Muscle of back (tissue), 11 donors: ENCODE data around the gene DIDO1. TPM values are rescaled to one million over a fixed set of nuclear protein-coding genes. Genes with fewer than 3 reads are reported as not detected.
A peak's percentile ranks its signal among the peaks of the same experiment; 100 is the strongest.

Experiments
- DNase-seq, 3 donors: peaks; one replicate each; pipeline versions ENCODE4 v3.0.0 to v3.0.0-alpha.2; 2013
- polyA plus RNA-seq, 10 donors: library from polyadenylated mRNA; unstranded; fragments of 120-200 nt; gene quantifications; one replicate each; pipeline ENCODE4 v1.2.1, GENCODE V29; 2013; ENCODE audit not compliant: insufficient read length in 10 of 10

The DIDO1 gene
- polyA plus RNA-seq, 10 donors, result 32.9 to 42.2 (median 35.2) TPM

DNA sequence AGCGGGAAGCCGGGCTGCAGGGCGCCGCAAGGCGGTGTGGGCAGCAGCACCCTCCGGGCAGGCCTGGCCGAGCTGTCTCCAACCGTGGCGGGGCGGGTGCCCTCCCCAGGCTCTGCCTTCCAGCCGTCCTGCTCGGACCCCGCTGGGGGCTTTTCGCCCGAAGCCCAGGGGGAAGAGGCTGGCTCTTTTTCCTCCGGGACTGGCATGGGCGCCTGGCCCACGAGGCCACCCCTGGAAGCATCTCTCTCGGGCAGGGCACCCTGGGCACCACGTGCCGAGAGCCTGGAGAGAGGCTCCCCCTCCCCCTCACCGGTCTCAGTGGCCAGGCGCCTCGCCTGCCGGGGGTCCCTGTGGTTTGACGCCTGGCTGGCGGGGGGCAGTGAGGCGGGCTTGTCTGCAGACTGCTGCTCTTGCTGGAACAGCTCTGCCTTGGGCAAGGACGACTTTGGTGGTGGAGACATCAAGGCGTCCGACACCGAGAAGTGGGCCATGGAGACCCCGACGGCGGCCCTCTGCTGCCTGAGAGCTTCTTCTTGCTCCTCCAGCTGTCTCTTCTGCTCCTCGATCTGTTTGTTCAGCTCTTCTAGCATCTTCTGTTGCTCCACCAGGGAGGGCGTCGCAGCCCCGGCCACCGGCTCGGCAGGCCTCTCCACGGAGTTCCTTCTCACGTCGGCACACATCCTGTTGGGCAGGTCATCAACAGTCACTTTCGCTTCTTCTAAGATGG, 45.2 kb downstream of the DIDO1 start:
- DNase-seq, result no peak

DNA sequence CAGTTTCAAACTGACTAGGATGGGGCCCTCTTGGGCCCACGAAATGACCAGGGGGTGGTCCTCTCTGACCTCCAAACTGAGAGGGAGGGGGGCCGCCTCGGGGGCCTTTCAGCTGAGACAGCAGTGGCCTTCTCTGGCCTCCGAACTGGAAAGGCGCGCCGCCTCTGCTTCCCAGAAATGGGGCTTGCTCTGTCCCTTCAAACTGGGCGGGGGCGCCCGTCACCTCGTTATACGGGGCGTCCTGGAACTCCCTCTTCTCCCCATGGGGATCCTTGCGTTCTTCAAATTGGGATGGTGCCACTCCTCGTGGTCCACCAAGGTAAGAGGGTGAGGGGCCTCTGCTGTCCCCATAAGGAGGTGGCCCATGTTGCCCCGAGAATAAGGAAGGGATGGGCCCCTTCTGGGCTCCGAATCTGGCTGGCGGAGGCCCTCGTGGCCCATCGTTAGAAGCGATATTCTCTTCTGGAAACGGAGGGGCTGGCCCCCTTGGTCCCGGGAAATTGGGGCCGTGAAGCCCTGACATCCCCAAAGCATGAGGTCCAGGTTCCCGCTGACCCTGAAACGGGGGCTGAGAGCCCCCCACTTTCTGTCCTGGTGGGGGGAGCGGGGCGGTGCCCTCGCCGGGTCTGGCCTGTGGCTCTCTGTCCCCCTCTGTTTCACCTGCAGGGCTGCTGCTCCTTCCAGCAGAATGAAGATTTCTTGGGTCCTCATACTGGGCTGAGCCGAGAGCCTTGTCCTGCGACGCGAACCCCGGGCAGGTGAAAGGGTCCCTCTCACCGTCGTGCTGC, 46.0 kb downstream of the DIDO1 start:
- no peak for DNase-seq

DNA sequence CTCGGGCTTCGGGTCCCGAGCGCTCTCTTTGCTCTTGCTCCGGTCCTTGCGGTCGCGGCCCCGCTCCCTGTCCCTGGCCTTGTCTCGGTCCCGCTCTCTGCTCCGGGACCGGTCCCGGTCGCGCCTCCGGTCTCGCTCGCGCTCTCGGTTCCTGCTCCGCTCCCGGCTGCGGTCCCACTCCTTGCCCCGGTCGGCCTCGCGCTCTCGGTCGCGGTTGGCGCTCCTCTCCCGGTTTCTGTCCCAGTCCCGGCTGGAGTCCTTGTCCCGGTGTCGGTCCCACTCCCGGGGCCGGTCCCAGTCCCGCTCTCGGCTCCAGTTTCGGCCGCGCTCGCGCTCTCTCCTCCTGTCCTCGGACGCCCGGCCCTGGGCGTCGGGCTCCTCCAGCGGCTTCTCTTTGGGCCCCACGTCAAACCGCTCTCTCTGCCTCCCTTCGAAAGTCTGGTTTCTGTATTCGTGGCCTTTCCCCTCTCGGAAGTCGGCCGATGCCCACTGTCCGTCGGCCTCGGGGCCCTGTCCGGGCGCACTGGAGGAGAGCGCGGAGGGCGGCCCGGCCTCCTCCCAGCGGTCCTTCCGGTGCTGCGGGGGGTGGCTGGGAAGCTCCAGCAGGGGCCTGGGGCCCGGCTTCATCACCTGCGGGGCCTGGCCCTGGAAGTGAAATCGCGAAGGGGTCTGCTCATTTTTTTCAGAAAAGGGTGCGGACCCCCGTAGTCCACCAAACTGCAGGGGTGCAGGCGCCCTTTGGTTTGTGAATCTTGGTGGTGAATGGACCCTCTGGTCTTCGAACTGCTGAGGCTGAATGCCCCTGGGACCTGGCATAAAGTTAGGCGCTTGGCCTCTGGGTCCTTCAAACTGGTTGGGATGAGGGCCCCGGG, 46.8 kb downstream of the DIDO1 start:
- no peak for DNase-seq

DNA sequence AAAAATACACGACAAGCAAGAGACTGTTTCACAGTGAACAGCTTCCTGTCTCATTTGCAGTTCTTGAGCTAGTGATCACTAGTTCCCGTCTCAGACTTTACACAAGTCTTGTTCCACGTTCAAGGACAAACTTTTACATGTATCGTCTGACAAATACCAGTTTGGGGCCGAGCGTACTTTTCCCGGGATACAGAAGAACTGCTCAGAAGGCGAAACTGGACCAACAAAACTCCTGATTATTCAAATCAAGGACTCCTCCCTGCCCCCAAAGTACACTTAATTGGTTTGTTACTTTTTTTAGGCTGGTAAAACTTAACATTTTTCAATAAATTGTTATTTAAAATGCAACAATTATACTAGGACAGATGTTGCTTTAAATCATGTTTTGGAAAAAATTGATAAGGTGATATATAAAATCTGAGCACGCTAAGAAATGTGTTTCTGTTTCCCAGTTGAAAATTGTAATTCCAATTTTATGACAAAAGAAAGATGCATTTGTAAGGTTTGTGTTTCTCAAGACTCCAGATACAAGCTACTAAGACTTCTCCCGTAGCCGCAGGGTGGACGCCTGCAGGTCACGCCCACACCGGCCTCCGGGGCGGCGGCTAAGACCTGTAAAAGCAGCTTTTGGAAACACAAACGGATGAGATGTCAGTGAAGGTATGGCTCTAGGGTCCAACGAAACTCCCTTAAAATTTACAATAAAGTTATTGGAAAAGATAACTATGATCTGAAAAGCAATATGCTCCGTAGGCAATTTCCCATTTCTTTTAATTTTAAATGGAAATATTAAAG, 47.9 kb downstream of the DIDO1 start:
- DNase-seq, result no peak

DNA sequence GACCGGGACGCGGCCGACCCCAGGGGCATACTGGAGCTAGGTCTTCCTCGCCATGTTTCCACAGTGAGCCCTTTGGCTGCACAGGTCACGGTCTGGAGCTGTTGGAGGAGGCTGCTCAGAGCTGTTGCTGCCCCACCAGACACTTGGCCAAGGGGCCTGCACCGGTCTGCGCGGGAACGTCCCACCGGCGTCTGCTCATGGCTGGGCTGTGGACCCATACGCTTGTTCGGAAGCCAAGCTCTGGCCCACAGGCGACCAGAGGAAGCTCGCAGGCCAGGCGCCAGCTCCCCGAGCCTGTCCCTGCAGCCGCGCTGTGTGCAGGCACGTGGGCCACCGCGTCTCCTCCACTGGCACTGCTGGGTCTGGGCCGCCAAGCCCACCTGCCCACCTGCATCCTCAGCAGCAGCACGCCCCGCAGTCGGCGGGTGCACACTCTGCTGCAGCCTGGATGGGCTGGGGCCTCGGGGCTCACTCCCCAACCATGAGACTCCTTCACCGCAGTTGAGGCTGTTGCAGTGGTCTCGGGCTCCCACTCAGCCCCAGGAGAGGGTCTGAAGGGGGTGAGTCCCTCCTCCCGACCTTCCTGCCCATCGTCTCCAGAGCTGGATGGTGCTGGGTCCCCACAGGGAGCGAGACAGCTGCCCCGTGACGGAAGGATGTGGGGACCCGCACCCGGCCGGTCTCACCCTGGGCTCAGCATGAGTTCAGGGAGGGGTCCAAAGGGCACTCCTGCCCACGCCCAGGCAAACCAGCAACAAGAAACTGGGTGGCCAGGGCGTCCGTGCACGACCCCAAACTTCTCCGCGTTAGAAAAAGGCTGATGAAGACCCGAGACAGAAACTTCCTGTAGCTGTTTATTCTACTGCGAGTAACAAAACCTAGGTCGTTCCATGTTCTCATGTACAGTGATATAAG, 49.1 kb downstream of the DIDO1 start:
- DNase-seq, result peak in 2 of 3 donors; percentile 89 to 95

DNA sequence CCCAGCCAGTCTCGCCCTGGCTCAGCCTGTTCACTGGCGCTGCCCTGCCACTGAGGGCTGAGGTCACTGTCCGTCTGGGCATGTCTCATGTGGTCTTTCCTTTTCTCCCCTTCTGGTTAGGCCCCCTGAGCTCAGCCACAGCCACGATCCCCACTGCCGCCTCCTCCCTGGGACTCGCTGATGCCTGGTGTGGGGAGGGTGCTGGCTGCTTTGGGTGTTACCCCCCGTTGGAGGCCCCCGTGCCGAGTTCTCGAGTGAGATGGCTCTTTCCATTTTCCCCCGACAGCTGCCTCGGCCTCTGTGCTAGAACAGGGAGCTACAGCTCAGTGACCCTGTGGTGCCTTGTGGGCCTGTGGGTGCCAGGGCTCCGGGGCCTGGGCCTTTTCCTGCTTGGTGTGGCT, 49.8 kb downstream of the DIDO1 start:
- DNase-seq, result no peak

DNA sequence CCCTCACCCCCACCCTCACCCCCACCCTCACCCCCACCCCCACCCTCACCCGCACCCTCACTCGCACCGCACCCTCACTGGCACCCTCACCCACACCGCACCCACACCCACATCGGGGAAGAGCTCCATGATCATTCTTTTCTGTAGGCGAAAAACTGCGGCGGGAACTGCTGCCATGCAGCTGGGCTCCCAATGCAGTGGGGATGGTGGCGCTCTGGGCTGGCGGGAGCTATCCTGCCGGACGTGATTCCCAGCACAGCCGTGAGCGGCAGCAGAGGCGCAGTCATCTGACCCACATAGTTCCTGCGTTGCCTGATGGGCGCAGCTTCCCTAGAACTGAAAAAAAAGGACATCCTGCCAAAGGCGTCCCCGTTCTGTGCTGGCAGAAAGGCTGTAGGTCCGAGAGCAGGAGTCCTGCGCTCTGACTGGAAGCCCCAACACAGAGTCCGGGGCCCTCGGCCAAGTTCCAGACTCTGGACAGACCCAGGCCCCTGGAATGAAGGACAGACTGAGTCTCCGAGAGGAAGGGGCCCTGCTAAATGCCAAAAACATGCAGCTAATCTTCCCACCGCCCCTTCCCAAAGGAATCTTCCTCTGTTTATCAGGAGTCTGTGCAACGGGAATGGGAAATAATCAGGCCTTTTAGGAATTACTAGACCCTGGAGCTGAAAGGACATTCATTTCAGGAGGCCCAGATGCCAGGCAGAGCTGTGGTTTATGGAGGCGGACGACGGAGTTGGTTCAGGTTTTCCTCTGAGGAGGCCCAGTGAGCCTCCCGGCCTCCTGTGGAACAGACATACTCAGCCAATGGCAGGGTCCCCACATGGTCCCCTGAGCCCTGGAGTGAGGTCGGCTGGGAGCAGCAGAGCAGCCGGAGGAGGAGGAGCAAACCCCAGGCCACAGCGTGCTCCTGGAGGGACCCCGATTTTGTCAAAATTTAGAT, 50.6 kb downstream of the DIDO1 start:
- peak; percentile 76 to 91 (median 82) for DNase-seq

DNA sequence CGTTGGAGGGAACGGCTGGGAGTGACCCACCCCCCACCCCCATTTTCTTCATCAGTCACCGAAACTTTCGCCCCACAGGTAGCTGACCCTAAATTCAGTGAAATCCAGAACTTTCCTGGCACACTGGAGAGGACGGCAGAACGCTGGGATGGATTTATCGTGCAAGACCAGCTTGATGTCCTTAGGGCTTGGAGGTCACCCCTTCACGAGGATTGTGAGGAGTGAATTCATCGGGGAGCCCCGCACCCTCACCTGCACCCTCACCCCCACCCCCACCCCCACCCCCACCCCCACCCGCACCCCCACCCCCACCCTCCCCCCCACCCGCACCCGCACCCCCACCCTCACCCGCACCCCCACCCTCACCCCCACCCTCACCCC, 51.4 kb downstream of the DIDO1 start:
- no peak for DNase-seq

DNA sequence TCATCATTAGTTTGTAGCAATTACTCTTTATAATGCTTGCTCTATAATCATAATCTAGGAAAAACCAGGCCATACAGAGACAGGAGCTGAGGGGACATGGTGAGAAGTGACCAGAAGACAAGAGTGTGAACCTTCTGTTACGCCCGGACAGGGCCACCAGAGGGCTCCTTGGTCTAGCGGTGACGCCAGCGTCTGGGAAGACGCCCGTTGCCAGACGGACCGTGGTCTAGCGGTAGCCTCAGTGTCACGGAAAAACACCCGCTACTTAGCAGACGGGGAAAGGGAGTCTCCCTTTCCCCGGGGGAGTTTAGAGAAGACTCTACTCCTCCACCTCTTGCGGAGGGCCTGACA, 52.6 kb downstream of the DIDO1 start:
- peak in 1 of 3 donors; percentile 70 for DNase-seq

DNA sequence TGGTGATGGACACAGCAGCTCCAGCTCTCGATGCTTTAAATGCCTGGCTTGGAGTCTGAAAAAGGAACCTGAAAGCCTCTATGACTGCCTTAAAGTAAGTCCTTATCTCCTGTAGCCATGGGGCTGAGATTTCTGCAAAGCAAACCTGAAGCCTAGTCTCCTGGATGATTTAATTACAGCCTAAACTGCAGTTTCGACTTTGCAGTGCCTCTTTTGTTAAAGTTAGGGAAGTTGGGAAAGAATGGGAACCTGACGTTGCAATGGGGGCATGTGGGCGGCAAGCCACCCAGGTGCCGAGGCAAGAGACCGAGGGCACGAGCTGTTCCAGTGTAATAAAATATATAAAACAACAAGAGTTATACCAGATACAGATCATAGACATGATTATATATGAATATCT, 53.0 kb downstream of the DIDO1 start:
- no peak for DNase-seq

DNA sequence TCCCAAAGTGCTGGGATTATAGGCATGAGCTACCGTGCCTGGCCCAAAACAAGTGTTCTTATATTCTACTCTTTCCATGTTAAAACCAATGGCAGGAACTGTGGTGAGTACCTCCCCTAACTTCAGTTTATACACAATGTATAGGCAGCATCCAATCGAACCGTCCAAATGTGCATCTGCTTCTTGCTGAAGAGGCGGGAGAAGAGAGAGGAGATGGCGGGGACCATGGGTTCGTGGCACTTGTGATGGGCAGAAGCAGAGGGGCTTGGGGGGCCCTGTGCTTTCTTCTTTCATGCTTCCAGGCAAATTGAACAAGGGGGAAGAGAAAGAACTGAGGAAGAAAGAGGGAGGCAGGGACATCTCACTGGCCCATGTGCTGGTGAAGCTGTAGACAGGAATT, 53.4 kb downstream of the DIDO1 start:
- no peak for DNase-seq

DNA sequence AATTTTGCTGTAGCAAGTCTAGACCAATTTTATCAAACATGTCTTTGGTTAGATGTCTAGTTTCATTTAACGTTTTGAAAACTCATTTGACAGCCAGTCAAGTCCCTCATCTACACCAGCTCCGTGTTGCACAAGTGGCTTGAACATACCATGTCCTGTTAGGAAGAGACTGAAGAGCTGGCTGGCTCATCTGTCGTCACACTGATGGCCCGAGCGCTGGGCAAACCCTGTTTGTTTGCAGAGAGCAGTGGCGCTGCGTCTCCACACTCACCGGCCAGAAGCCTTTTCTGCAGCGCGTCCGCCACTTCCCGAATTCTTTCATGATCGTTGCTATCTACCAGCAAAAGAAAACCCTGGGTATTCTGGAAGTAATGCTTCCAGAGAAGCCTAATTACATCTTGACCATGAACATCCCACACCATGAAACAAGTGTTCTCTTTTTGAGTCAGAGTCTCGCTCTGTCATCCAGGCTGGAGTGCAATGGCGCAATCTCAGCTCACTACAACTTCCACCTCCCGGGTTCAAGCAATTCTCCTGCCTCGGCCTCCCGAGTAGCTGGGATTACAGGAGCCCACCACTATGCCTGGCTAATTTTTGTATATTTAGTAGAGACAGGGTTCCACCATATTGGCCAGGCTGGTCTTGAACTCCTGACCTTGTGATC, 54.0 kb downstream of the DIDO1 start:
- DNase-seq, result no peak

DNA sequence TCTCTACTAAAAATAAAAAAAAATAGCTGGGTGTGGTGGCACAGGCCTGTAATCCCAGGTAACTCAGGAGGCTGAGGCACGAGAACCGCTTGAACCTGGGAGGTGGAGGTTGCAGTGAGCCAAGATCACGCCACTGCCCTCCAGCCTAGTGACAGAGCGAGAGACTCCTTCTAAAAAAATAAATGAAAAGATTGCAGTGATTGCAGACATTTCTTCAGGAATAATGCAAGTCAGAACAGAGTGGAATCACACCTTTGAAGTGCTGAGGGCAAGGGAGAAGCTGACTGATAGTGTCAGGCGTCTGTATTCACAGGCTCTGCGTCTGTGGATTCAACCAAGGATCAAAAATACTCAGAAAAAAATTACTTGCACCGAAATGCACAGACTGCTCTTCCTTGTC, 62.1 kb downstream of the DIDO1 start:
- no peak for DNase-seq

DNA sequence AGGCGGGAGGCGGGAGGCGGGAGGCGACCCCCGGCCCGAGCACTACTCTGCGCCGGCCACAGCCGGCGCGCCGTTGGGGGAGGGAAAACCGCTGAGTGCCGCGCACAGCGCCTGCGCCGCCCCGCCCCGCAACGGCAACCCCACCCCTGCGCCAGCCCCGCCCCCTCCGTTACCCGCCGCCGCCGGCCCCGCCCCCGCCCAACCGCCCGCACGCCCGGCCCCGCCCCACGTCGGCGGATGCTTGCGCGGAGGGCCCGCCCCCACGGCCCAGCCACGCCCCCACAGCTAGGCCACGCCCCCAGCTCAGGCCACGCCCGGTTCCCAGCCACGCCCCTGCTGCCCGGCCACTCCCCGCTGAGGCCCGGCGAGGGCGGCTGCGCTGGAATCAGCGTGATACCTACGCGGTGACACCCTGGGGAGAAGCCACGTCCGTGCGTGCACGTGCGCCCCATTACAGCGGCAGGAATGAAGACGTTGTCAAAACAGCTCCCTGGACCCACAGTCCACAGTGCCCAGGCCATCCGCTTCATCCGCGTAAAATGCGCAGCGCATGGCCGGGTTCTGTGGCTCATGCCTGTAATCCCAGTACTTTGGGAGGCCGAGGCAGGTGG, 64.5 kb downstream of the DIDO1 start, which contains the start of gene TCFL5:
Gene TCFL5, minus strand, starts transcription at position 97 of the 611 bp plus-strand sequence. CDS start 152 bp downstream, outside the sequence.
- DNase-seq, result peak; percentile 79 to 90 (median 83)

DNA sequence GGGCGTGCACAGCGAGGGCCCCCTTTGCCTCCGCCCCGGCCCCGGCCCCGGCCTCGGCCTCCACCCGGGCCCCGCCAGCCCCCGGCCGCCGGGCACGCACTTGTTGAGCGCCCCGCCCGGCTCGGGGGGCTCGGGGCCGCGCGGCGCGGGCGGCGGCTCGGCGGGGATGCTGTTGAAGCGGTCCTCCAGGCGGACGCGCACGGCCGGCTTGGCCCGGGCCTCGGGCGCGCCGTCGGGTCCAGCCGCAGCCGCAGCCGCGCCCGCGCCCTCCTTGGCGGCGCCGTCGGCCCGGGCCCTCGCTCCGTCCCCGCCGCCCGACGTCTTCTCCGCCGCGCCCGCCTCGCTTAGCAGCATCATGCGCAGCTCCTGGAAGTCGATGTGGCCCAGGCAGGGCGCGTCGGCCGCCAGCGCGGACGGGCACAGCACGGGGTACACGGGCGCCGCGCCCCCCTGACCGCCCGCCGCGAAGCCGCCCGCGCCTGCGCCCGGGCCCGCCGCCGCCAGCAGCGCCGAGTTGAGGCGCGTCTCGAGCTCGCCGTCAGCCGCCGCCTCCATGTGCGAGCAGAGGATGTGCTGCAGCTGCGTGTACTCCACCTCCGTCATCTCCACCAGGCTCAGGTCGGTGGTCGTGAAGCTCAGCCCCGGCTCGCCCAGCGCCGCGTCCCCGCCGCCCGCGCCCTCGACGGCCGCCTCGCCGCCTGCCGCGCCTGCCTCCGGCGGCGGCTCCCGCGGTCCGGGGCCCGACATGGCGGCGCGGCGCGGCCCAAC, 65.2 kb downstream of the DIDO1 start:
- peak in 1 of 3 donors; percentile 67 for DNase-seq

DNA sequence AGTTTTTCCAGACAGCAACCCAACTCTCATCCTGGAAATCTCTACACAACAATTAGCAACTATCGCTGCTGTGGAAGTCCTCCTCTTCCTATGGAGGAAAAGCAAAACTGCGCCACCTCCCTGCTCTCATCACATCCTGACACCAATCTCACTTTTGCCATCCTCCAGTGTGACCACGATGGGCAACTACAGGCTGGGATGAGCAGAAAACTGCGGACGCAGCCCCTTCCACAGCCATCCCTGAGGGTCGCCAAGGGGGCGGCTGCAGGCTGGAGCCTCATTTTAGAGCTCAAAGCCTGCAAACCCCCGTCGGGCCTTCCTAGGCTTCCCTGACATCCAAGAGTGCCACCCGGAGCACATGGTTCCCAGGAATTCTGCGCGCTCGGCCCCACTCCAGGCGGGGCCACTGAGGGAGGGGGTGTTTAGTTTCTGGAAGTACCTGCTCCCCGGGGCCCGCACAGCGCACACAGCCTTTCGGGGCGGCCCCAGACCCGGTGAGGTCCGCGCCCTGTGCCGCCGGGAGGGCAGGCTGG, 65.8 kb downstream of the DIDO1 start:
- DNase-seq, result peak in 1 of 3 donors; percentile 64

DNA sequence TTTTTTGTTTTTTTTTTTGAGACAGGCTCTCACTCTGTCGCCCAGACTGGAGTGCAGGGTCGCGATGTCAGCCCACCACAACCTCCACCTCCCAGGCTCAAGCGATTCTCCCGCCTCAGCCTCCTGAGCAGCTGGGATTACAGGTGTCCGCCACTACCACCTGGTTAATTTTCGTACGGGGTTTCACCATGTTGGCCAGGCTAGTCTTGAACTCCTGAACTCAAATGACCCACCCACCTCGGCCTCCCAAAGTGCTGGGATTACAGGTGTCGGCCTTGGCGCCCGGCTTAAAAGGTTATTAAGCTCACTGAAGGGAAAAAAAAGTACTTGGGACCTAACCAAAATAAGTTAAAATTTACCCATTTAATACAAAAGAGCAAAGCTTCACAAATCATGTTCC, 66.6 kb downstream of the DIDO1 start:
- no peak for DNase-seq
